HepG2 (cell line): ENCODE data around the gene CDK5RAP1. TPM values are rescaled to one million over a fixed set of nuclear protein-coding genes. Genes with fewer than 3 reads are reported as not detected.

ENCODE experiments used
- ATAC-seq: fragments of 200-7000 bp; cut with Tn5 transposase; 3 replicates; pipeline ENCODE4 v1.9.1; 2020; ENCODE audit warnings: mild to moderate bottlenecking, moderate library complexity
- BruUV-seq: library from RNA; stranded (reverse); fragments of 400-500 nt; replicated peaks from 2 replicates; lab custom pipeline; 2021; lab: Mats Ljungman, UMichigan
- CTCF ChIA-PET: fragments of 300-600 bp; formaldehyde crosslinking; extraction: SDS; loops from one replicate; lab custom pipeline; 2021; ENCODE audit warnings: low total read pairs, inconsistent platforms, low intra/inter-chr PET ratio; lab: Yijun Ruan, JAX
- POLR2A ChIA-PET: fragments of 350-600 bp; sonication (Branson Sonifier 250); formaldehyde crosslinking; loops from one replicate; lab custom pipeline; 2020; ENCODE audit warnings: antibody characterized with exemption, inconsistent platforms; lab: Yijun Ruan, JAX
- DNase-seq: peaks from one replicate; pipeline ENCODE4 v3.0.0-alpha.2; 2015; ENCODE audit warnings: low spot score
- FAIRE-seq: peaks from 3 replicates; lab custom pipeline; 2011; peaks lifted over from hg19 to GRCh38; lab: Jason Lieb, UNC
- H2AFZ ChIP-seq: one replicate; pipeline ENCODE4 v1.6.1; 2011; ENCODE audit warnings: low read length, inconsistent platforms
- H3K27ac ChIP-seq: fragments of 300-600 bp; 3 replicates; pipeline ENCODE4 v1.8.0; 2011; ENCODE audit warnings: mixed run types, mild to moderate bottlenecking, mixed read lengths, low read length, inconsistent platforms; ENCODE audit not compliant: insufficient read depth; ENCODE audit errors: extremely low read length
- H3K27me3 ChIP-seq, 2 experiments: fragments of 200-600 bp in 1 of 2; 2 replicates in 1 of 2; 3 replicates in 1 of 2; pipeline versions ENCODE4 v1.6.0 to v1.8.0; 2011; ENCODE audit warnings: low read length in 2 of 2, mild to moderate bottlenecking in 2 of 2, moderate library complexity in 2 of 2, inconsistent platforms in 1 of 2; ENCODE audit not compliant: insufficient read depth in 2 of 2, control insufficient read depth in 1 of 2
- H3K36me3 ChIP-seq, 2 experiments: fragments of 200-600 bp in 1 of 2; replicated peaks in 1 of 2; 2 replicates in 1 of 2; 3 replicates in 1 of 2; pipeline versions ENCODE4 v1.5.1 to v1.8.0; 2011; ENCODE audit warnings: low read length in 2 of 2, inconsistent platforms in 1 of 2; ENCODE audit not compliant: insufficient read depth in 2 of 2, control insufficient read depth in 1 of 2
- H3K4me1 ChIP-seq: 2 replicates; pipeline ENCODE4 v1.5.1; 2012; ENCODE audit warnings: low read length, inconsistent platforms; ENCODE audit not compliant: insufficient read depth
- H3K4me2 ChIP-seq: 2 replicates; pipeline ENCODE4 v1.6.0; 2011; ENCODE audit warnings: low read depth, low read length, inconsistent platforms
- H3K4me3 ChIP-seq, 3 experiments: fragments of 200-600 bp in 1 of 3; sonication (generic), shearing (Covaris generic) in 1 of 3; replicated peaks in 1 of 3; 2 replicates each; pipeline ENCODE4 v1.5.1; 2011 to 2016; ENCODE audit warnings: low read length in 3 of 3, inconsistent platforms in 2 of 3, low read depth in 2 of 3, mild to moderate bottlenecking in 2 of 3, control low read depth in 1 of 3, mixed read lengths in 1 of 3; ENCODE audit not compliant: insufficient read depth in 1 of 3
- H3K79me2 ChIP-seq: one replicate; pipeline ENCODE4 v1.6.1; 2011; ENCODE audit warnings: low read length, inconsistent platforms; ENCODE audit not compliant: insufficient read depth
- H3K9ac ChIP-seq: 2 replicates; pipeline ENCODE4 v1.6.0; 2011; ENCODE audit warnings: mild to moderate bottlenecking, low read depth, low read length, inconsistent platforms; ENCODE audit not compliant: insufficient read depth
- H3K9me3 ChIP-seq: 2 replicates; pipeline ENCODE4 v1.5.1; 2012; ENCODE audit warnings: mild to moderate bottlenecking, low read length
- H4K20me1 ChIP-seq: 2 replicates; pipeline ENCODE4 v1.6.0; 2011; ENCODE audit warnings: inconsistent platforms, mild to moderate bottlenecking, low read length, moderate library complexity; ENCODE audit not compliant: insufficient read depth
- KMT2B ChIP-seq: IDR thresholded peaks from 2 replicates; pipeline ENCODE4 v1.6.1; 2016; ENCODE audit warnings: missing genetic modification reagents, missing compliant biosample characterization
- MATR3 ChIP-seq: sonication (generic); formaldehyde crosslinking; IDR thresholded peaks from 2 replicates; pipeline ENCODE4 v1.4.0; 2020; ENCODE audit warnings: missing genetic modification reagents
- NFAT5 ChIP-seq: sonication (generic); formaldehyde crosslinking; IDR thresholded peaks from 2 replicates; pipeline ENCODE4 v1.4.0; 2020; ENCODE audit warnings: missing genetic modification reagents
- PAWR ChIP-seq: sonication (generic); formaldehyde crosslinking; IDR thresholded peaks from 2 replicates; pipeline ENCODE4 v1.4.0; 2020; ENCODE audit warnings: missing genetic modification reagents, mild to moderate bottlenecking, borderline replicate concordance
- PCBP1 ChIP-seq: fragments of 200-400 bp; formaldehyde crosslinking; IDR thresholded peaks from 2 replicates; pipeline ENCODE4 v1.6.1; 2017; ENCODE audit warnings: mild to moderate bottlenecking, low read depth, low read length, borderline replicate concordance
- RFX1 ChIP-seq: fragments of 450-650 bp; IDR thresholded peaks from 2 replicates; pipeline ENCODE4 v1.6.1; 2017
- SSRP1 ChIP-seq: IDR thresholded peaks from 2 replicates; pipeline ENCODE4 v1.6.1; 2016; ENCODE audit warnings: control low read depth
- TEAD3 ChIP-seq: optimal IDR thresholded peaks from 2 replicates; pipeline ENCODE3; 2016; ENCODE audit warnings: borderline replicate concordance
- WIZ ChIP-seq: sonication (generic); formaldehyde crosslinking; IDR thresholded peaks from 2 replicates; pipeline ENCODE4 v1.5.1; 2020; ENCODE audit warnings: mild to moderate bottlenecking, missing genetic modification reagents
- ZNF230 ChIP-seq: sonication (generic); formaldehyde crosslinking; IDR thresholded peaks from 2 replicates; pipeline ENCODE4 v1.4.0; 2020; ENCODE audit warnings: mild to moderate bottlenecking, missing genetic modification reagents
- ZNF362 ChIP-seq: sonication (generic); formaldehyde crosslinking; IDR thresholded peaks from 2 replicates; pipeline ENCODE4 v1.4.0; 2020; ENCODE audit warnings: missing genetic modification reagents, mild to moderate bottlenecking, borderline replicate concordance
- ZNF549 ChIP-seq: sonication (generic); formaldehyde crosslinking; IDR thresholded peaks from 2 replicates; pipeline ENCODE4 v1.5.0; 2020; ENCODE audit warnings: missing genetic modification reagents
- ZNF746 ChIP-seq: sonication (generic); formaldehyde crosslinking; IDR thresholded peaks from 2 replicates; pipeline ENCODE4 v1.8.0; 2022; ENCODE audit warnings: mild to moderate bottlenecking, missing genetic modification reagents
- WGBS: methylation state at CpG from one replicate; pipeline ENCODE4 v1.1.6; 2017; ENCODE audit warnings: low lambda C conversion rate; 5-methylcytosine and 5-hydroxymethylcytosine counted together
- in situ Hi-C: cut with HindIII; loops from 2 replicates; pipeline ENCODE4 v1.10.0; 2017; ENCODE audit warnings: low pct_unique_long_range_greater_than_20kb; ENCODE audit not compliant: extremely low pct_ligation_motif_present
- intact Hi-C: fragments of 100-400 bp; cut with micrococcal nuclease; formaldehyde crosslinking; loops from one replicate; pipeline ENCODE4 v1.10.0; 2022; ENCODE audit not compliant: unreplicated experiment
- polyA plus RNA-seq, 8 experiments: library from polyadenylated mRNA; depleted of rRNA in 3 of 8; stranded (reverse) in 7 of 8; unstranded in 1 of 8; fragments of >200 nt; fragmentation: Illumina TruSeq in 4 of 8; extraction: Trizol in 4 of 8; gene quantifications; 2 replicates each; pipeline versions ENCODE4 v1.2.1 to v1.2.3, GENCODE V29; 2011 to 2016; ENCODE audit warnings: low read depth in 4 of 8, missing spikeins in 1 of 8, mixed read lengths in 1 of 8; ENCODE audit not compliant: insufficient read depth in 1 of 8
- total RNA-seq, 5 experiments: library from RNA; depleted of rRNA; stranded (reverse); fragments of >200 nt; fragmentation: Illumina TruSeq; extraction: Trizol; gene quantifications; 2 replicates each; pipeline ENCODE4 v1.2.3, GENCODE V29; 2016; ENCODE audit warnings: low read depth in 1 of 5
- TF ChIP-seq, protein P1 (sequence below): IDR thresholded peaks from 2 replicates; pipeline ENCODE4 v1.6.1; 2016; ENCODE audit warnings: missing genetic modification reagents, missing compliant biosample characterization
- TF ChIP-seq, protein P2 (sequence below): sonication (generic); formaldehyde crosslinking; IDR thresholded peaks from 2 replicates; pipeline ENCODE4 v1.5.0; 2020; ENCODE audit warnings: mild to moderate bottlenecking, missing genetic modification reagents, moderate library complexity
- TF ChIP-seq, protein P3 (sequence below): IDR thresholded peaks from 2 replicates; pipeline ENCODE4 v1.6.1; 2016; ENCODE audit warnings: low read depth

CDK5RAP1 gene
- total and polyA plus RNA-seq, 2 of the 13 experiments (the other 11 are each of a cell fraction or from before 2014, with no cell fraction given), result 53.6 to 98.2 TPM

- intact Hi-C loops, result loop anchor here (2.0 to 5.0 kb wide), 2 partner anchors 42 to 262 kb away; partner anchors contain the start of genes C20orf144 and SNTA1
- CTCF ChIA-PET, result no interaction called here
- peak; percentile 86 for FAIRE-seq
- TF ChIP-seq KMT2B (no peak), SSRP1 (CRISPR knock-in tag) (no peak), WIZ (CRISPR knock-in tag) (no peak), RFX1 (no peak), ZNF746 (CRISPR knock-in tag) (no peak), ZNF230 (no peak), PCBP1 (no peak), ZNF362 (CRISPR knock-in tag) (peak; percentile 33), ZNF549 (CRISPR knock-in tag) (no peak), PAWR (CRISPR knock-in tag) (0 out of 2 replicates have a peak, but pooled peaks have one; percentile 38), TEAD3 (CRISPR knock-in tag) (peak; percentile 17), MATR3 (no peak), NFAT5 (no peak)
- TF ChIP-seq, protein P1, sequence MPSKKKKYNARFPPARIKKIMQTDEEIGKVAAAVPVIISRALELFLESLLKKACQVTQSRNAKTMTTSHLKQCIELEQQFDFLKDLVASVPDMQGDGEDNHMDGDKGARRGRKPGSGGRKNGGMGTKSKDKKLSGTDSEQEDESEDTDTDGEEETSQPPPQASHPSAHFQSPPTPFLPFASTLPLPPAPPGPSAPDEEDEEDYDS (CRISPR knock-in tag), result no peak
- TF ChIP-seq, protein P2, sequence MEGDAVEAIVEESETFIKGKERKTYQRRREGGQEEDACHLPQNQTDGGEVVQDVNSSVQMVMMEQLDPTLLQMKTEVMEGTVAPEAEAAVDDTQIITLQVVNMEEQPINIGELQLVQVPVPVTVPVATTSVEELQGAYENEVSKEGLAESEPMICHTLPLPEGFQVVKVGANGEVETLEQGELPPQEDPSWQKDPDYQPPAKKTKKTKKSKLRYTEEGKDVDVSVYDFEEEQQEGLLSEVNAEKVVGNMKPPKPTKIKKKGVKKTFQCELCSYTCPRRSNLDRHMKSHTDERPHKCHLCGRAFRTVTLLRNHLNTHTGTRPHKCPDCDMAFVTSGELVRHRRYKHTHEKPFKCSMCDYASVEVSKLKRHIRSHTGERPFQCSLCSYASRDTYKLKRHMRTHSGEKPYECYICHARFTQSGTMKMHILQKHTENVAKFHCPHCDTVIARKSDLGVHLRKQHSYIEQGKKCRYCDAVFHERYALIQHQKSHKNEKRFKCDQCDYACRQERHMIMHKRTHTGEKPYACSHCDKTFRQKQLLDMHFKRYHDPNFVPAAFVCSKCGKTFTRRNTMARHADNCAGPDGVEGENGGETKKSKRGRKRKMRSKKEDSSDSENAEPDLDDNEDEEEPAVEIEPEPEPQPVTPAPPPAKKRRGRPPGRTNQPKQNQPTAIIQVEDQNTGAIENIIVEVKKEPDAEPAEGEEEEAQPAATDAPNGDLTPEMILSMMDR (CRISPR knock-in tag), result peak; percentile 56
- TF ChIP-seq, protein P3, sequence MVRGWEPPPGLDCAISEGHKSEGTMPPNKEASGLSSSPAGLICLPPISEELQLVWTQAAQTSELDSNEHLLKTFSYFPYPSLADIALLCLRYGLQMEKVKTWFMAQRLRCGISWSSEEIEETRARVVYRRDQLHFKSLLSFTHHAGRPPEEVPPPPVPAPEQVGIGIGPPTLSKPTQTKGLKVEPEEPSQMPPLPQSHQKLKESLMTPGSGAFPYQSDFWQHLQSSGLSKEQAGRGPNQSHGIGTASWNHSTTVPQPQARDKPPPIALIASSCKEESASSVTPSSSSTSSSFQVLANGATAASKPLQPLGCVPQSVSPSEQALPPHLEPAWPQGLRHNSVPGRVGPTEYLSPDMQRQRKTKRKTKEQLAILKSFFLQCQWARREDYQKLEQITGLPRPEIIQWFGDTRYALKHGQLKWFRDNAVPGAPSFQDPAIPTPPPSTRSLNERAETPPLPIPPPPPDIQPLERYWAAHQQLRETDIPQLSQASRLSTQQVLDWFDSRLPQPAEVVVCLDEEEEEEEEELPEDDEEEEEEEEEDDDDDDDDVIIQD (CRISPR knock-in tag), result no peak
Observed at GRCh38 chr20:33400812-33401183, 521 bp downstream of the CDK5RAP1 start.

More at GRCh38 chr20:33400812-33401183, 521 bp downstream of the CDK5RAP1 start:
- ATAC-seq, result peak; percentile 86
- 2% methylated on average over 8 of the region's 8 CpGs for WGBS
- H3K9me3 ChIP-seq, result no peaks in the 10 kb centered on the region
- H3K4me1 ChIP-seq, result peaks cover 26% of the 10 kb centered on the region
- peak overlapping the region; percentile 59 for H3K27ac ChIP-seq
- in situ Hi-C loops, result no loop called here
- no peaks in the 10 kb centered on the region for H4K20me1 ChIP-seq
- DNase-seq, result peak; percentile 67
- H3K4me2 ChIP-seq, result peak overlapping the region; percentile 96
- H3K36me3 ChIP-seq, result peaks cover 5 to 16% of the 10 kb centered on the region in 2 experiments
- H3K9ac ChIP-seq, result peak overlapping the region; percentile 86
- peaks cover 47% of the 10 kb centered on the region for H3K79me2 ChIP-seq
- POLR2A ChIA-PET, result interaction anchor here (1.0 to 4.2 kb wide), 11 partner anchors 7 to 712 kb away, joined by 3 to 56 read pairs (median 6); partner anchors contain the start of genes CBFA2T2, EIF2S2 and SNTA1
- peak overlapping the region; percentile 84 to 96 (median 85) for H3K4me3 ChIP-seq
- TSS peak; percentile 68 for BruUV-seq
- H2AFZ ChIP-seq, result peak overlapping the region; percentile 8
- H3K27me3 ChIP-seq, result peaks cover 0 to 3% of the 10 kb centered on the region in 2 experiments; a peak in 1 of 5 replicates
